Upper lobe of left lung (tissue), 6 donors: ENCODE measurements around the gene CDCP2. TPM values are rescaled to one million over a fixed set of nuclear protein-coding genes. Genes with fewer than 3 reads are reported as not detected.
A peak's percentile ranks its signal among the peaks of the same experiment; 100 is the strongest.

Experiments
- ATAC-seq, 2 donors: fragments of 200-7000 bp; cut with Tn5 transposase; one replicate each; pipeline ENCODE4 v1.9.1; 2022; ENCODE audit warnings: mild to moderate bottlenecking in 2 of 2, moderate library complexity in 2 of 2; ENCODE audit not compliant: low FRiP score in 2 of 2
- DNase-seq, 2 donors: peaks; one replicate each; pipeline ENCODE4 v3.0.0-alpha.2; 2019 to 2020
- H3K27ac ChIP-seq, 4 donors: fragments of 200-600 bp; sonication (generic); one replicate each; pipeline ENCODE4 v1.5.1; 2016 to 2019
- H3K27me3 ChIP-seq, 4 donors: fragments of 200-600 bp; sonication (generic); one replicate each; pipeline ENCODE4 v1.5.1; 2017 to 2019
- H3K36me3 ChIP-seq, 4 donors: fragments of 200-600 bp; sonication (generic); one replicate each; pipeline ENCODE4 v1.5.1; 2016 to 2019
- H3K4me1 ChIP-seq, 4 donors: fragments of 200-600 bp; sonication (generic); one replicate each; pipeline ENCODE4 v1.5.1; 2018 to 2019
- H3K4me3 ChIP-seq, 4 donors: fragments of 200-600 bp; sonication (generic); one replicate each; pipeline ENCODE4 v1.5.1; 2017 to 2019; ENCODE audit warnings: mild to moderate bottlenecking in 2 of 4, moderate library complexity in 1 of 4
- H3K9me3 ChIP-seq, 4 donors: fragments of 200-600 bp; sonication (generic); one replicate each; pipeline ENCODE4 v1.5.1; 2018 to 2019
- CTCF ChIP-seq, 6 experiments: fragments of 450-650 bp in 4 of 6; fragments of 200-600 bp in 2 of 6; sonication (generic) in 2 of 6; IDR thresholded peaks; one replicate each; pipeline ENCODE4 v1.5.1; 2016 to 2019; ENCODE audit warnings: antibody characterized with exemption in 6 of 6
- EP300 ChIP-seq, 4 donors: sonication (generic); formaldehyde crosslinking; IDR thresholded peaks; one replicate each; pipeline ENCODE4 v1.5.1; 2017; ENCODE audit warnings: antibody characterized with exemption in 4 of 4, control low read depth in 2 of 4
- POLR2A ChIP-seq, 4 donors: fragments of 450-650 bp; IDR thresholded peaks; one replicate each; pipeline ENCODE4 v1.5.1; 2016 to 2017; ENCODE audit warnings: antibody characterized with exemption in 4 of 4, mild to moderate bottlenecking in 2 of 4
- POLR2AphosphoS5 ChIP-seq, 2 donors: sonication (generic); formaldehyde crosslinking; IDR thresholded peaks; one replicate each; pipeline ENCODE4 v1.5.1; 2017; ENCODE audit warnings: antibody characterized with exemption in 2 of 2
- WGBS, 2 donors: methylation state at CpG; one replicate each; pipeline ENCODE4 v1.1.5; 2017 to 2018; 5-methylcytosine and 5-hydroxymethylcytosine counted together
- total RNA-seq, 6 donors: library from RNA; depleted of rRNA in 4 of 6; stranded (reverse); fragments of >200 nt in 4 of 6; gene quantifications; one replicate each; pipeline versions ENCODE4 v1.1.0 to v1.2.1, GENCODE V29; 2016 to 2021
- donor health status: DM: no; HTN: no; CAD: no; lungs with moderate emphysema.
- donor health status: DM: no; HTN: yes; CAD: no; lungs with severe emphysema.

Gene CDCP2
- total RNA-seq, 6 donors from 2014 or later, result not detected

DNA sequence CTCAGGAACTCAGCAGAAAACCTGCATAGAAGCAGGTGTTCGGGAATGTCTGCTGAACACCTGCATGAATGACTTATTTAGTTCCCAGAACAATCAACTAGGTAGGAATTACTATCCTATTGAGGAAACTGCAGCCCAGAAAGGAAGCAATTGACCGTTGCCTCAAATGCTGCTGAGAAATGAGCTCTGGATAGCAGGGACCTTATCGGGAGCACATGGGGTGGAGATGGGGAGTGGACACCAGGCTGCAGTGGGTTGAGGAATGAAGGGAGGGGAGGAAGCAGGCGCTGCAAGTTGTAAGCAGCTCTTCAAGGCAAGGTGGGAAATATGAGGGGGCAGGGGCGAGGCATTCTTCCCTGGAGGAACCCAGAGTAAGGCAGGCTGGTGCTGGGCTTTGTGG, 10.8 kb upstream of the CDCP2 start:
- H3K36me3 ChIP-seq, result no peaks in the 10 kb centered on the region

DNA sequence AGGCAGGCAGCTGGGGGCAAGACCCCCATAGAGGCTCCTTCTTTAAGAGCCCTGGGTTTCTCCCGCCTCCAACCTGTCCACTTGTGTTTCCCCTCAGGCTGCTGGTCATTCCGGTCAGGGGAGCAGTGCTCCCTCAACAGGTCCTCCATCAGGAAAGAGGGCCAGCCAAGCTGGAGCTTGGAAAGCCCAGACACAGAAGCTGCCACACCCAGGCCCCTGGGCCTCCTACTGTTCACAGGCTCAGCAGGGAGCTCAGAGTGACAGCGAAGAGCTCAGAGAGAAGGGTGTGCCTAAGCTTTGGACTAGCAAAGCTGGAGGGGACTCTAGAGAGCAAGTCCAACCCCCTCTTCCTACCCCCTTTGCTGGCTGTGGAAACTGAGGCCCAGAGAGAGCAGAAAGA, 10.3 kb upstream of the CDCP2 start:
- H3K36me3 ChIP-seq, result no peaks in the 10 kb centered on the region
- whole genome bisulfite sequencing, 2 donors, result 55 to 84% methylated on average over 1 to 3 of the region's 3 CpGs
- no peaks in the 10 kb centered on the region for H3K4me1 ChIP-seq
- no peak for TF ChIP-seq CTCF (IDR thresholded peaks at IDR 0.05)
- no peak for TF ChIP-seq EP300 (IDR thresholded peaks at IDR 0.05)
- no peak for DNase-seq
- no peak overlapping the region for H3K27ac ChIP-seq
- no peak for ATAC-seq
- H3K27me3 ChIP-seq, result no peaks in the 10 kb centered on the region
- no peaks in the 10 kb centered on the region for H3K9me3 ChIP-seq
- no peak overlapping the region for H3K4me3 ChIP-seq

More for the DNA sequence above, 10.8 kb upstream of the CDCP2 start:
- ATAC-seq (no peak), DNase-seq (no peak)
- H3K9me3 ChIP-seq, result no peaks in the 10 kb centered on the region
- H3K27me3 ChIP-seq, result no peaks in the 10 kb centered on the region
- WGBS, 2 donors, result 82 to 86% methylated on average over 5 of the region's 5 CpGs
- no peaks in the 10 kb centered on the region for H3K4me1 ChIP-seq
- TF ChIP-seq CTCF (IDR thresholded peaks at IDR 0.05) (no peak), POLR2AphosphoS5 (IDR thresholded peaks at IDR 0.05) (no peak), EP300 (IDR thresholded peaks at IDR 0.05) (no peak), POLR2A (IDR thresholded peaks at IDR 0.05) (no peak)
- no peak overlapping the region for H3K27ac ChIP-seq
- no peak overlapping the region for H3K4me3 ChIP-seq

- TF ChIP-seq POLR2AphosphoS5 (IDR thresholded peaks at IDR 0.05) (no peak), POLR2A (IDR thresholded peaks at IDR 0.05) (no peak)
- H3K36me3 ChIP-seq, result no peaks in the 10 kb centered on the region
- H3K4me1 ChIP-seq, result no peaks in the 10 kb centered on the region
- H3K27ac ChIP-seq, result no peak overlapping the region
- no peak for DNase-seq
- H3K9me3 ChIP-seq, result no peaks in the 10 kb centered on the region
- ATAC-seq, result no peak
- H3K4me3 ChIP-seq, result no peak overlapping the region
- WGBS, 2 donors, result 77% methylated on average over 6 of the region's 6 CpGs
- H3K27me3 ChIP-seq, result no peaks in the 10 kb centered on the region
Measured at GRCh38 chr1:54161495-54162168, 8.8 kb upstream of the CDCP2 start.

DNA sequence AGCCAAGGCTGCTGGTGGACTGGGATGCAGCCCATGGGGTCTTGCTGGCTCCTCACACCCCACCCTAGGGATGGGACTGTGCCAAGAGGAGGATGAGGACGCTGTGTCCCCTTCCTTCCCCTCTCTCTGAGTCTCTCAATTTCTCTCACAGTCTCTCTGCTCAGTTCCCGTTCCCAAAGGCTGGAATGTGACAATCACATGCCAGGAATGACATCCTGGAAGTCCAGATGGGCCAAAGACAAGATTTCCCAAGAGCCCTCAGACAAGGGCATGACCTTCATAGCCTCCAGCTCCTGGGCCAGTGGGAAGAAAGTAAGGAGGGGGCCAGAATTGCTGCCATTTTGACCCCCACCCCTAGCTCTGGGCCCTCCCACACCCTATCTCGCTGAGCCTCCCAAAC, 7.6 kb upstream of the CDCP2 start:
- H3K9me3 ChIP-seq, result no peaks in the 10 kb centered on the region
- H3K4me3 ChIP-seq, result no peak overlapping the region
- H3K36me3 ChIP-seq, result no peaks in the 10 kb centered on the region
- peak; percentile 10 for TF ChIP-seq POLR2AphosphoS5 (IDR thresholded peaks at IDR 0.05)
- no peak for TF ChIP-seq CTCF (IDR thresholded peaks at IDR 0.05)
- TF ChIP-seq POLR2A (IDR thresholded peaks at IDR 0.05), result no peak
- TF ChIP-seq EP300 (IDR thresholded peaks at IDR 0.05), result peak in 1 of 4 donors; percentile 56
- 51 to 63% methylated on average over 2 to 3 of the region's 3 CpGs for WGBS, 2 donors
- peak overlapping the region in 1 of 4 donors; percentile 6 for H3K27ac ChIP-seq
- no peaks in the 10 kb centered on the region for H3K27me3 ChIP-seq
- no peak for DNase-seq
- H3K4me1 ChIP-seq, result no peaks in the 10 kb centered on the region
- no peak for ATAC-seq

- Histone ChIP-seq H3K27ac (peak overlapping the region in 1 of 4 donors; percentile 6), H3K36me3 (no peaks in the 10 kb centered on the region), H3K4me1 (no peaks in the 10 kb centered on the region), H3K4me3 (no peak overlapping the region), H3K27me3 (no peaks in the 10 kb centered on the region), H3K9me3 (no peaks in the 10 kb centered on the region)
- TF ChIP-seq POLR2AphosphoS5 (IDR thresholded peaks at IDR 0.05), result no peak
- DNase-seq, result no peak
- WGBS, 2 donors, result 48 to 79% methylated on average over 2 to 4 of the region's 4 CpGs
- ATAC-seq, result no peak
Measured at GRCh38 chr1:54159733-54160316, 7.0 kb upstream of the CDCP2 start.

GRCh38 chr1:54158071-54158470, 5.3 kb upstream of the CDCP2 start:
- TF ChIP-seq CTCF (IDR thresholded peaks at IDR 0.05) (no peak), POLR2A (IDR thresholded peaks at IDR 0.05) (no peak), POLR2AphosphoS5 (IDR thresholded peaks at IDR 0.05) (no peak), EP300 (IDR thresholded peaks at IDR 0.05) (no peak)
- peaks cover 0 to 10% (median 3%) of the 10 kb centered on the region in 4 donors for H3K4me1 ChIP-seq
- H3K27me3 ChIP-seq, result no peaks in the 10 kb centered on the region
- DNase-seq, result peak in 1 of 2 donors; percentile 17
- H3K36me3 ChIP-seq, result no peaks in the 10 kb centered on the region
- no peak overlapping the region for H3K27ac ChIP-seq
- WGBS, 2 donors, result 50 to 87% methylated on average over 1 to 3 of the region's 3 CpGs
- H3K9me3 ChIP-seq, result no peaks in the 10 kb centered on the region
- no peak overlapping the region for H3K4me3 ChIP-seq
- ATAC-seq, result no peak
